ENCODE data around the gene DNAH2.

Gene DNAH2

DNA sequence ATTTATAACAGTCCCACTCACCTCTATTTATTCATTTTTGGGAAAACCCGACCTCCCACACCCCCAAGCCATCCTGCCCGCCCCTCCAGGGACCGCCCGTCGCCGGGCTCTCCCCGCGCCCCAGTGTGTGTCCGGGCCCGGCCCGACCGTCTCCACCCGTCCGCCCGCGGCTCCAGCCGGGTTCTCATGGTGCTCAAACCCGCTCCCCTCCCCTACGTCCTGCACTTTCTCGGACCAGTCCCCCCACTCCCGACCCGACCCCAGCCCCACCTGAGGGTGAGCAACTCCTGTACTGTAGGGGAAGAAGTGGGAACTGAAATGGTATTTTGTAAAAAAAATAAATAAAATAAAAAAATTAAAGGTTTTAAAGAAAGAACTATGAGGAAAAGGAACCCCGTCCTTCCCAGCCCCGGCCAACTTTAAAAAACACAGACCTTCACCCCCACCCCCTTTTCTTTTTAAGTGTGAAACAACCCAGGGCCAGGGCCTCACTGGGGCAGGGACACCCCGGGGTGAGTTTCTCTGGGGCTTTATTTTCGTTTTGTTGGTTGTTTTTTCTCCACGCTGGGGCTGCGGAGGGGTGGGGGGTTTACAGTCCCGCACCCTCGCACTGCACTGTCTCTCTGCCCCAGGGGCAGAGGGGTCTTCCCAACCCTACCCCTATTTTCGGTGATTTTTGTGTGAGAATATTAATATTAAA is 136.7 kb downstream of the DNAH2 start:
- no peak overlapping the region for H3K4me3 ChIP-seq (ENCODE audit: low read depth, low read length)
- DNase-seq (ENCODE audit: low read depth), result no peak
- TF ChIP-seq, protein P1, sequence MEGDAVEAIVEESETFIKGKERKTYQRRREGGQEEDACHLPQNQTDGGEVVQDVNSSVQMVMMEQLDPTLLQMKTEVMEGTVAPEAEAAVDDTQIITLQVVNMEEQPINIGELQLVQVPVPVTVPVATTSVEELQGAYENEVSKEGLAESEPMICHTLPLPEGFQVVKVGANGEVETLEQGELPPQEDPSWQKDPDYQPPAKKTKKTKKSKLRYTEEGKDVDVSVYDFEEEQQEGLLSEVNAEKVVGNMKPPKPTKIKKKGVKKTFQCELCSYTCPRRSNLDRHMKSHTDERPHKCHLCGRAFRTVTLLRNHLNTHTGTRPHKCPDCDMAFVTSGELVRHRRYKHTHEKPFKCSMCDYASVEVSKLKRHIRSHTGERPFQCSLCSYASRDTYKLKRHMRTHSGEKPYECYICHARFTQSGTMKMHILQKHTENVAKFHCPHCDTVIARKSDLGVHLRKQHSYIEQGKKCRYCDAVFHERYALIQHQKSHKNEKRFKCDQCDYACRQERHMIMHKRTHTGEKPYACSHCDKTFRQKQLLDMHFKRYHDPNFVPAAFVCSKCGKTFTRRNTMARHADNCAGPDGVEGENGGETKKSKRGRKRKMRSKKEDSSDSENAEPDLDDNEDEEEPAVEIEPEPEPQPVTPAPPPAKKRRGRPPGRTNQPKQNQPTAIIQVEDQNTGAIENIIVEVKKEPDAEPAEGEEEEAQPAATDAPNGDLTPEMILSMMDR (IDR thresholded peaks at IDR 0.05; ENCODE audit: low read depth, low read length, missing control alignments), result no peak

DNA sequence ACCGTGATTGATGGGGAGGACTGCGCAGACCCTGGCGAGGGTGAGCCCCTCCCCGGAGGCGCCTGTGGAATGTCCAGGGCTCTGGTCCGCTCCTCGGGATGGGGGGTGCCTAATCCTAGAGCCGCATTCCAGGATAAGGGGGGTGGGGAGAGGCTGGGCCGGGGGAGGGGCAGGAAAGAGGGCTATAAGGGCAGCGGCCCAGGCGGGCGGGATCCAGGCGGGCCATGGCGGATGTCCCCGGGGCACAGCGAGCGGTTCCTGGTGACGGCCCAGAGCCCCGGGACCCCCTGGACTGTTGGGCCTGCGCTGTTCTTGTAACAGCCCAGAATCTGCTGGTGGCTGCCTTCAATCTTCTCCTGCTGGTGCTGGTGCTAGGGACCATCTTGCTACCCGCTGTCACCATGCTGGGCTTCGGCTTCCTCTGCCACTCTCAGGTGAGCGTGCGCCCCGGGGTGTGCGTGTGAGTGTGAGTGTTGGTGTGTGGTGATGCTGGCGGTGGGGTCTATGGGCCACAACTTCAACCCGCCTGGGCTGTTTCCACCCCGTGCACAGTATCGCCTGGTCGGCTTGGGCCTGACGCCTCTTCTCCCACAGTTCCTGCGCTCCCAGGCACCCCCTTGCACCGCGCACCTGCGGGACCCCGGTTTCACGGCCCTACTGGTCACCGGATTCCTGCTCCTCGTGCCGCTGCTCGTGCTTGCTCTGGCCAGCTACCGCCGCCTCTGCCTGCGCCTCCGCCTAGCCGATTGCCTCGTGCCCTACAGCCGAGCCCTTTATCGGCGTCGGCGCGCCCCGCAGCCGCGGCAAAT is 137.5 kb downstream of the DNAH2 start, which contains the start of gene TMEM88:
Gene TMEM88 (plus strand): TSS at position 216 of the 809 bp plus-strand sequence. CDS start 9 bp downstream, at position 225.
- H3K4me3 ChIP-seq (ENCODE audit: low read depth, low read length), result peak within 1 kb of the TSS; percentile 63; the same call in 1 of the 2 replicates
- TF ChIP-seq, protein P1 (IDR thresholded peaks at IDR 0.05; ENCODE audit: low read depth, low read length, missing control alignments), result no peak
- DNase-seq (ENCODE audit: low read depth), result no peak

DNA sequence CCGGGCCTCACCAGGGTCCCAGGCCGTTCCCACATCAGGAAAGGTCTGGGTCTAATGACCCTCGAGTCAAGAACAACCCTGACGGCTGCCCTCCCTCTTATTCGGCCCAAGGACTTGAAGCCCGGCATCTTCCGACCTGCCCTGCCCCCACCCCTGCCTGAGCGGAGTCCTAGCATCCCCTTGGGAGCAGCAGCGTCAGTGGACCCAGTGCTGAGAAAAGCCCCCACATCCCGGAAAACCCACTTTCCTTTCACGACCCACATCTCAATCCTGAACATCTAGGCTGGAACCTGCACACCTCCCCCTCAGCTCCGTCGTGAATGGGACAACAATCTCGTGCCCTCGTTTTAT is 138.1 kb downstream of the DNAH2 start:
- H3K4me3 ChIP-seq (ENCODE audit: low read depth, low read length), result peak overlapping the region; percentile 63; the same call in 1 of the 2 replicates
- TF ChIP-seq, protein P1 (IDR thresholded peaks at IDR 0.05; ENCODE audit: low read depth, low read length, missing control alignments), result no peak
- DNase-seq (ENCODE audit: low read depth), result no peak

DNA sequence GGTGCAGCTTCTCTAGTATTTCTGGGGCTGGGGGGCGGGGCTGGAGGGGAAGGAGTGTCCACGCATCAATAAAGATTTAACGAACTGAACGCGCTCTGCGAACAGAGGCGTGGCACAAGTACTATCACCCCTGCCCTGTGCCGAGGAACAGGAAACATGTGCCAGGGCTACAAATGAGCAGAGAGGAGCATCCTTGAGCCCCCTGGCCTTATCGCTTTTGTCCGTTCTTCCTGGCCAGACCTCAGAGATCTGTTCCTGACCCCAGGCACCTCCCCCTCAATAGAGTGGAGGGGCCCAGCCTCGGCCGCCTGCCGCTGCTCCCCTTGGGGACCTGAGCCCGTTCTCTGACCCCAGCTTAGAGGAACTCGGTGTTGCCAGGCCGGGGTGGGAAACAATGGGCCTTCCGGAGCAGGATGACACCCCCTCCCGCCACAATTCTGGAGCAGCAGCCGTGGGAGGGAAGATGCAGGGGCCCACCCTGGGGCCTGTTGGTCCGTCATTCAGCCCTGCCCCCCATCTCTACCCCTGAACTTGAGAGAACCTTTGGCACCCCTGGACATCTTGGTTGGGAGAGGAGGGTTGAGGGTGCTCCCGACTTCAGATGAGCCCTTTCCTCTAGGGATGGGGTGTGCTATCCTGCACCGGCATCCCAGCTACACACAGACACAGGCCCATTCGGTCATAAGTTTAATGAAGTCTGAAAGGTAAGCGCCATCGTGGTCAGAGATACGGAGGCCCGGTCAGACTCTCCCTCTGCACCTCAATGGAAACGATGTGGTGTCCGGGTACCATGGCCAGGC is 138.7 kb downstream of the DNAH2 start:
- no peak for DNase-seq (ENCODE audit: low read depth)

DNA sequence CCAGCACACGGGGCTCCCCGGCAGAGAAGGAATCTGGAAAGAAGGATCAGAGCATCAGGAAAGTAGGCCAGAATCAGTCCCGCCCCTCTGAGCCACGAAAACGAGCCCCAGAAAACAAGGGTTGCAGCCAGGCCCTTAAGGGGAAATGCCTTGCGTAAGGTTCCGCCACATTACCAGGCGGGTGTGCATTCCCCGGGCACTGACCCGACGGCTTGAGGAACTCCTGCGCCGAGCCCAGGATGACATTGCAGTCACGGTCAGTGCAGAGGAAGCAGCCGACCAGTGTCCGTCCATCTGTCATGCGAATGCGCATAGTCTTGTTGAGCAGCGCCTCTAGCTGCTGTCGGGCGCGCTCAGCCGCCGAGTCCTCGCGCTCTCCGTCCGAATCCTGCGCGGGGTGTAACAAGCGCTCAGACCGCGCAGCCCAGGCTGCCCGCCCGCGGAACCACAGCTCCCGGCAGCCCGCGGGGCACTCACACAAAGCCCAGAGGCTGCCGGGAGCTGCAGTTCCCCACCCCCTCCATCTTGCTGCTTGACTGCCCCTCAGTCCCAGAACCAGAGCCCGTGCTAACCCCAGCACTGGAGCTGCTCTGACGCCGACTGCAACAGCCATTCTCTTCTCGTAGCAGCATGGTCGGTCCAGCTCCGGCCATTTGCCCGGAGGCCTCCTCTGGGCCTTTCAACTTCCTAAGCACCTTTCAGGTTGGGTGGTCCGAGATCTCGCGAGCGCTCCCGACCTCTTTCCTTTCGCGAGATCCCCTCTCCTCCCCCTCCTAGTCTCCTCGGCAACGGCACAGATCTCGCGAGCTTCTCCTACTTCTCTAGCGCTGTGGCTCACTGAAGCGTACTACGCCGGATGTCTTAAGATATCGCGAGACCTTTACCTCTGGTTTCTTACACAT is 139.5 kb downstream of the DNAH2 start, which contains the start of gene NAA38:
Gene NAA38 (minus strand): TSS at position 749 of the 902 bp plus-strand sequence. CDS start 96 bp downstream, at position 653.
- DNase-seq (ENCODE audit: low read depth), result peak; percentile 99
- peak within 1 kb of the TSS; percentile 63 for H3K4me3 ChIP-seq (ENCODE audit: low read depth, low read length)
- TF ChIP-seq, protein P1 (IDR thresholded peaks at IDR 0.05; ENCODE audit: low read depth, low read length, missing control alignments), result peak; percentile 52

More for the DNA sequence above, 138.7 kb downstream of the DNAH2 start:
- H3K4me3 ChIP-seq (ENCODE audit: low read depth, low read length), result peak overlapping the region; percentile 63
- TF ChIP-seq, protein P1 (IDR thresholded peaks at IDR 0.05; ENCODE audit: low read depth, low read length, missing control alignments), result no peak
